Esophagus muscularis mucosa (tissue), 4 donors: ENCODE data around the gene CTAGE6. TPM values are rescaled to one million over a fixed set of nuclear protein-coding genes. Genes with fewer than 3 reads are reported as not detected.
"Not testable (repeated sequence)": the region's sequence is repeated elsewhere in the genome, so short reads cannot be mapped to it uniquely, and the experiment has no call there.

Experiments
- DNase-seq: peaks from one replicate; pipeline ENCODE4 v3.0.0-alpha.2; 2017; ENCODE audit errors: extremely low spot score
- H3K27ac ChIP-seq, 4 donors: fragments of 200-600 bp; sonication (generic); replicated peaks in 1 of 4; 1 replicate in 3 of 4; 2 replicates in 1 of 4; pipeline ENCODE4 v1.5.1; 2016 to 2019; ENCODE audit warnings: mild to moderate bottlenecking in 1 of 4
- H3K27me3 ChIP-seq, 4 donors: fragments of 200-600 bp; sonication (generic); one replicate each; pipeline versions ENCODE4 v1.5.1 to v1.6.0; 2016 to 2019
- H3K36me3 ChIP-seq, 4 donors: fragments of 200-600 bp; sonication (generic); one replicate each; pipeline ENCODE4 v1.5.1; 2016 to 2019
- H3K4me1 ChIP-seq, 4 donors: fragments of 200-600 bp; sonication (generic); one replicate each; pipeline ENCODE4 v1.5.1; 2016 to 2019
- H3K4me3 ChIP-seq, 4 donors: fragments of 200-600 bp; sonication (generic); 1 replicate in 2 of 4; 2 replicates in 2 of 4; pipeline ENCODE4 v1.5.1; 2016 to 2019; ENCODE audit warnings: mild to moderate bottlenecking in 4 of 4, moderate library complexity in 1 of 4
- H3K9me3 ChIP-seq, 4 donors: fragments of 200-600 bp; sonication (generic); 1 replicate in 3 of 4; 2 replicates in 1 of 4; pipeline ENCODE4 v1.5.1; 2016 to 2019
- EP300 ChIP-seq: sonication (generic); formaldehyde crosslinking; IDR thresholded peaks from one replicate; pipeline ENCODE4 v1.6.1; 2017; ENCODE audit warnings: antibody characterized with exemption
- POLR2A ChIP-seq: fragments of 450-650 bp; IDR thresholded peaks from one replicate; pipeline ENCODE4 v1.6.1; 2017; ENCODE audit warnings: antibody characterized with exemption, moderate library complexity, mild to moderate bottlenecking, low read depth
- POLR2AphosphoS5 ChIP-seq, 2 donors: sonication (generic); formaldehyde crosslinking; IDR thresholded peaks; one replicate each; pipeline ENCODE4 v1.6.1; 2017; ENCODE audit warnings: antibody characterized with exemption in 2 of 2
- WGBS: methylation state at CpG from one replicate; pipeline ENCODE4 v1.1.5; 2018; 5-methylcytosine and 5-hydroxymethylcytosine counted together
- intact Hi-C: fragments of 100-400 bp; cut with DNase I; formaldehyde crosslinking; loops from one replicate; pipeline ENCODE4 v1.15.1; 2023
- total RNA-seq, 4 donors: library from RNA; depleted of rRNA; stranded (reverse); fragments of >200 nt; gene quantifications; one replicate each; pipeline versions ENCODE4 v1.1.0 to v1.2.1, GENCODE V29; 2016
- TF ChIP-seq, protein P1 (sequence below), 3 experiments: fragments of 200-600 bp in 2 of 3; fragments of 450-650 bp in 1 of 3; sonication (generic) in 2 of 3; IDR thresholded peaks; one replicate each; pipeline ENCODE4 v1.5.1; 2017 to 2019; ENCODE audit warnings: antibody characterized with exemption in 3 of 3, mild to moderate bottlenecking in 2 of 3, moderate library complexity in 1 of 3

Gene CTAGE6
- total RNA-seq, 4 donors from 2014 or later = 0.83 to 1.7 TPM; not detected in 2

- H3K9me3 ChIP-seq, H3K36me3 ChIP-seq, intact Hi-C loops, DNase-seq, H3K4me1 ChIP-seq, H3K4me3 ChIP-seq, H3K27ac ChIP-seq, H3K27me3 ChIP-seq: not testable (repeated sequence)
- WGBS = no CpG with 5 or more reads among the region's 4 CpGs
Observed at GRCh38 chr7:143745340-143745739, 12.2 kb downstream of the CTAGE6 start.

DNA sequence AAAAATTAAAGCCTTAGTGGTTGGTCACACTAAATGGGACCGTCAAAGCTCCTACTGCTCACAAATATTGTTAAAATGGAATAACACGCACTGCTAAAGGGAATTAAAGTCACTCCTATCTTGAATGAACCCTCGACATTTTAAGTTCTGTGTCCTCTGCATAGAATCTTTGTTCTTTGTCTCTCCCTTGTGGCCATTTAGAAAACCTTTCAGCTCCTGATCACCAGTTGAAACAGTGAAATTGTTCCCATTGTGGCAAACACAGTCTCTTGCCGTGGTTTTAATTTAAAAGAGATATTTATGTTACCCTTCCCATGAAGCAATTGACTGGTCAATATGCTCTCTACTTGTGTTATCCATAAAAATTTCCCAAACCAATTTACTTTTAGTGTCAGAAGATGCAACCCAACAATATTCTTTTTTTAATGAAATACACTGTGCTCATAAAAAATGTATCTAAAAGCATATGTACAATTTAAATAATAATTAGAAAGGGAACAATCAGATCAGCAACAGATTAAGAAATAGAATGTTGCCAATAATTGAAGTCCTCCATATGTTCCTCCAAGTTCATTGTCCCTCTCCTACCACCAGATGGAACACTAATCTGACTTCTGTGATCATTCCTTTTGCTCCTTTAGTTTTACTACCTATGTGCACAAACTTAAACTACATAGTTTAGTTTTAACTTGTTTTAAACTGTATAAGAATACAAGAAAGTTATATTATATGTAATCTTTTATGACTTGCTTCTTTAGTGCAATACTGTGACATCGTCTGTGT, 20.3 kb downstream of the CTAGE6 start:
- DNase-seq, H3K36me3 ChIP-seq, H3K27ac ChIP-seq, H3K9me3 ChIP-seq, intact Hi-C loops, H3K27me3 ChIP-seq, H3K4me1 ChIP-seq, H3K4me3 ChIP-seq: not testable (repeated sequence)
- 18% methylated on average over 5 of the region's 5 CpGs for WGBS
- TF ChIP-seq, protein P1, sequence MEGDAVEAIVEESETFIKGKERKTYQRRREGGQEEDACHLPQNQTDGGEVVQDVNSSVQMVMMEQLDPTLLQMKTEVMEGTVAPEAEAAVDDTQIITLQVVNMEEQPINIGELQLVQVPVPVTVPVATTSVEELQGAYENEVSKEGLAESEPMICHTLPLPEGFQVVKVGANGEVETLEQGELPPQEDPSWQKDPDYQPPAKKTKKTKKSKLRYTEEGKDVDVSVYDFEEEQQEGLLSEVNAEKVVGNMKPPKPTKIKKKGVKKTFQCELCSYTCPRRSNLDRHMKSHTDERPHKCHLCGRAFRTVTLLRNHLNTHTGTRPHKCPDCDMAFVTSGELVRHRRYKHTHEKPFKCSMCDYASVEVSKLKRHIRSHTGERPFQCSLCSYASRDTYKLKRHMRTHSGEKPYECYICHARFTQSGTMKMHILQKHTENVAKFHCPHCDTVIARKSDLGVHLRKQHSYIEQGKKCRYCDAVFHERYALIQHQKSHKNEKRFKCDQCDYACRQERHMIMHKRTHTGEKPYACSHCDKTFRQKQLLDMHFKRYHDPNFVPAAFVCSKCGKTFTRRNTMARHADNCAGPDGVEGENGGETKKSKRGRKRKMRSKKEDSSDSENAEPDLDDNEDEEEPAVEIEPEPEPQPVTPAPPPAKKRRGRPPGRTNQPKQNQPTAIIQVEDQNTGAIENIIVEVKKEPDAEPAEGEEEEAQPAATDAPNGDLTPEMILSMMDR (IDR thresholded peaks at IDR 0.05) = peak; percentile 56 to 65 (median 63)

DNA sequence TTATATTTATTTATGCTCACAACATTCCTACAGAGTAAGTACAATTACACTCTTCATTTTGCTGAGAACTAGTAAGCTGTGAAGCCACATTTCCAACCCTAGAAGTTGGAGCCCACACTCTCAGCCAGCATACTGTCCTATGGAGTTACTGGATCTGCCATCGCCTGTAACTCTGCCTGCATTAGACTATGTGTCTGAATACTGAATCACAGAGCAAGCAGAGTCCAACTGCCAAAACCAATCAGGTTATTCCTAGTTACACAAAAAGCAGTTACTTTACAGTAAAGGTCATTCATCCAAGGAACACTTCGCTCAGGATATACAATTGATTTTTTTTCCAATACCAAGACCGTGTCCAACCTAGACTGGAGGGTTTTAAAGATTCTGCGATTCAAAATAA, 21.5 kb downstream of the CTAGE6 start:
- intact Hi-C loops = no loop called here
- Histone ChIP-seq H3K4me3 (no peak overlapping the region), H3K27me3 (no peaks in the 10 kb centered on the region), H3K36me3 (no peaks in the 10 kb centered on the region), H3K27ac (no peak overlapping the region), H3K9me3 (no peaks in the 10 kb centered on the region), H3K4me1 (peaks cover 0 to 6% (median 0%) of the 10 kb centered on the region in 4 donors)
- TF ChIP-seq EP300 = no peak
- no peak for TF ChIP-seq POLR2A
- TF ChIP-seq, protein P1 (IDR thresholded peaks at IDR 0.05) = no peak
- TF ChIP-seq POLR2AphosphoS5 (IDR thresholded peaks at IDR 0.05) = no peak
- WGBS = 96% methylated on average over 4 of the region's 4 CpGs
- no peak for DNase-seq

- Histone ChIP-seq H3K27me3 (no peaks in the 10 kb centered on the region), H3K4me3 (no peak overlapping the region), H3K4me1 (peaks cover 0 to 6% (median 0%) of the 10 kb centered on the region in 4 donors), H3K27ac (no peak overlapping the region), H3K9me3 (no peaks in the 10 kb centered on the region), H3K36me3 (no peaks in the 10 kb centered on the region)
- TF ChIP-seq POLR2A (no peak), POLR2AphosphoS5 (IDR thresholded peaks at IDR 0.05) (no peak), EP300 (no peak)
- TF ChIP-seq, protein P1 (IDR thresholded peaks at IDR 0.05) = no peak
- DNase-seq = no peak
- WGBS = 91% methylated on average over 5 of the region's 5 CpGs
- intact Hi-C loops = no loop called here
Observed at GRCh38 chr7:143733876-143734275, 23.6 kb downstream of the CTAGE6 start.

GRCh38 chr7:143728333-143728862, 29.1 kb downstream of the CTAGE6 start:
- no peak overlapping the region for H3K4me3 ChIP-seq
- TF ChIP-seq, protein P1 (IDR thresholded peaks at IDR 0.05) = no peak
- TF ChIP-seq POLR2A (no peak), EP300 (no peak), POLR2AphosphoS5 (IDR thresholded peaks at IDR 0.05) (no peak)
- no peaks in the 10 kb centered on the region for H3K9me3 ChIP-seq
- no peak overlapping the region for H3K27ac ChIP-seq
- intact Hi-C loops = no loop called here
- H3K36me3 ChIP-seq = no peaks in the 10 kb centered on the region
- H3K27me3 ChIP-seq = no peaks in the 10 kb centered on the region
- DNase-seq = no peak
- no peaks in the 10 kb centered on the region for H3K4me1 ChIP-seq
- 86% methylated on average over 3 of the region's 3 CpGs for WGBS

- H3K27me3 ChIP-seq, H3K27ac ChIP-seq, H3K9me3 ChIP-seq, intact Hi-C loops, H3K4me1 ChIP-seq, H3K4me3 ChIP-seq, DNase-seq, H3K36me3 ChIP-seq: not testable (repeated sequence)
- WGBS = no CpG with 5 or more reads among the region's 7 CpGs
Observed at GRCh38 chr7:143727561-143727960, 29.9 kb downstream of the CTAGE6 start.

DNA sequence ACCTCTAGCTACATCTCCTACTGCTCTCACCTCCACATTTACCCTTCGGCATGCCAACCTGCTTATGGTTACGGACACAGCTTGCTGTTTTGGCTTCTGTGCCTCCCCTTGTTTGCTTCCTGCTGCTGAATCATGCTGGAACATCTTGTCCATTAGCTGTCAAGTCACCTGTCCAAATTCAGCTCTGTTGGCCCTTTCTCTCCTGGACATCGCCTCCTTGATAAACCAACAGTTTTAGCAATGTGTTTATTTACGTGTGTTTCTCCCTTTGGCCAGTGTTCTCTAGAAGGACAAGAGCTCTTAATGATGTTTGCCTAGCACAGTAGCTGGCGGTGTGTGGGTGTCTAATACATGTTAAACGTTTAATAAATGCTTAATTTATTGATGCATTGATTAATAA, 31.4 kb downstream of the CTAGE6 start:
- H3K36me3 ChIP-seq, H3K4me3 ChIP-seq, H3K4me1 ChIP-seq, DNase-seq, H3K27me3 ChIP-seq, H3K27ac ChIP-seq, intact Hi-C loops, H3K9me3 ChIP-seq: not testable (repeated sequence)
- WGBS = no CpG with 5 or more reads among the region's 6 CpGs

GRCh38 chr7:143720335-143720734, 37.2 kb downstream of the CTAGE6 start:
- H3K27ac ChIP-seq, H3K36me3 ChIP-seq, H3K4me1 ChIP-seq, H3K27me3 ChIP-seq, H3K9me3 ChIP-seq, intact Hi-C loops, H3K4me3 ChIP-seq, DNase-seq: not testable (repeated sequence)
- WGBS = no CpG with 5 or more reads among the region's 6 CpGs
